Fibroblast of lung (primary cell): ENCODE measurements around the gene TNRC6C.

Experiments
- CTCF ChIP-seq, 2 donors: IDR thresholded peaks in 1 of 2; conservative IDR thresholded peaks in 1 of 2; 1 replicate in 1 of 2; 2 replicates in 1 of 2; pipeline ENCODE4 v1.5.1; 2011 to 2012; ENCODE audit warnings: low read length in 2 of 2, control low read depth in 1 of 2, inconsistent platforms in 1 of 2, low read depth in 1 of 2, mild to moderate bottlenecking in 1 of 2
- EZH2 ChIP-seq: IDR thresholded peaks from 2 replicates; pipeline ENCODE4 v1.5.1; 2012; ENCODE audit warnings: low read length, control low read depth, mild to moderate bottlenecking; ENCODE audit errors: missing control alignments

GRCh38 chr17:78038748-78039288 lies 80.3 kb downstream of the TNRC6C start:
- TF ChIP-seq CTCF (conservative IDR thresholded peaks at IDR 0.05 in 1 of 2, IDR thresholded peaks at IDR 0.05 in 1 of 2; ENCODE audit: low read depth in 1 of 2, low read length in 2 of 2): no peak
- no peak for TF ChIP-seq EZH2
